WTC11 (cell line): ENCODE results near the gene GAL3ST3.

Experiments
- CTCF ChIP-seq: fragments of 200-600 bp; IDR thresholded peaks from 2 replicates; pipeline ENCODE4 v1.8.0; 2022; ENCODE audit warnings: antibody characterized with exemption
- ELF4 ChIP-seq: sonication (generic); formaldehyde crosslinking; IDR thresholded peaks from 2 replicates; pipeline ENCODE4 v1.8.1; 2022; ENCODE audit warnings: low read depth, mild to moderate bottlenecking, moderate library complexity, missing genetic modification reagents
- NR3C1 ChIP-seq: sonication (generic); formaldehyde crosslinking; conservative IDR thresholded peaks from 2 replicates; pipeline ENCODE4 v1.8.1; 2023; ENCODE audit warnings: low read depth, mild to moderate bottlenecking, missing genetic modification reagents
- TF ChIP-seq, protein P1 (sequence below): sonication (generic); formaldehyde crosslinking; IDR thresholded peaks from 2 replicates; pipeline ENCODE4 v1.8.0; 2022; ENCODE audit warnings: mild to moderate bottlenecking, missing genetic modification reagents
- TF ChIP-seq, protein P2 (sequence below): fragments of 250-450 bp; sonication (Bioruptor Pico); IDR thresholded peaks from 2 replicates; pipeline ENCODE4 v1.9.0; 2021; ENCODE audit warnings: mild to moderate bottlenecking, borderline replicate concordance

DNA sequence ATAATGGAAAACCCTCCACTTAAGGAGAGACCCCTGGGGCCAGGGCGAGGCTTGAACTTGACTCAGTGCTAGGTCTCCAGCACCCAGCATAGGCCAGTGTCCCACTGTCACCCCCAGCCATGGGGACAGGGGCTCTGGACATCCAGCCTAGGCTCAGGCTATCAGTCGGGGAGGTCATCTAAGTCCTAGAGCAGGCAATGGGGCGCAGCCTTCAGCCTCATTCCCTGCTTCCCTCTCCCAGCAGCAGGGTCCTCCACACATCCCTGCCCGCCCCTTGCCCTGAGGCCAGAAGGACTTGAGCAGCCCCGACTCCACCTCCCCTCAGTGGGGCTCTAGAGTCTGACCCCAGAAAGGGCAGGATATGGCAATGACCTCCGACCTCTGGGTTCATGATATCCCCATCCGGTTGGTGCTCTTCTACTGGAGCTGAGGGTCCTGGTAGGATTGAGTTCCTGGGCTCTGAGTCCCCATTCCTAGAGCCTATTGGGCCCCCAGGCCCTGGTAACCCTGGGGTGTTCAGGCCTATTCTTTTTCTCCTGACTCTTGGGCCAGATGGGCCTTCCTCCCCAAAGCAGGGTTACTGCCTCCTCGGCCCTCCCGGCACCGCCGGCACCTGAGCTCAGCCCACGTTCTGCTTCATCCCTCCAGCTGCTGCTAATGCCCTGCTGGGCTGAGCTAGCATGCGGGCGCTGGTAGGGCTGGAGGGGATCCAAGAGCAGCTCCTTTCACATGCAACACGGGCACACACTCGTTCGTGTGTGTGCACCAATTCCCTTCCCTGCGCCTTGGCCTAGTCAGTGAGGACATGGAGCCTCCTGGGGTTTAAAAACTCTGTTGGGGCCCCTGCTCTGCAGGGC, 32.8 kb downstream of the GAL3ST3 start:
- TF ChIP-seq, protein P1, sequence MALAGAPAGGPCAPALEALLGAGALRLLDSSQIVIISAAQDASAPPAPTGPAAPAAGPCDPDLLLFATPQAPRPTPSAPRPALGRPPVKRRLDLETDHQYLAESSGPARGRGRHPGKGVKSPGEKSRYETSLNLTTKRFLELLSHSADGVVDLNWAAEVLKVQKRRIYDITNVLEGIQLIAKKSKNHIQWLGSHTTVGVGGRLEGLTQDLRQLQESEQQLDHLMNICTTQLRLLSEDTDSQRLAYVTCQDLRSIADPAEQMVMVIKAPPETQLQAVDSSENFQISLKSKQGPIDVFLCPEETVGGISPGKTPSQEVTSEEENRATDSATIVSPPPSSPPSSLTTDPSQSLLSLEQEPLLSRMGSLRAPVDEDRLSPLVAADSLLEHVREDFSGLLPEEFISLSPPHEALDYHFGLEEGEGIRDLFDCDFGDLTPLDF: no peak
- TF ChIP-seq CTCF (no peak), ELF4 (CRISPR knock-in tag) (no peak), NR3C1 (CRISPR knock-in tag) (no peak)
- TF ChIP-seq, protein P2, sequence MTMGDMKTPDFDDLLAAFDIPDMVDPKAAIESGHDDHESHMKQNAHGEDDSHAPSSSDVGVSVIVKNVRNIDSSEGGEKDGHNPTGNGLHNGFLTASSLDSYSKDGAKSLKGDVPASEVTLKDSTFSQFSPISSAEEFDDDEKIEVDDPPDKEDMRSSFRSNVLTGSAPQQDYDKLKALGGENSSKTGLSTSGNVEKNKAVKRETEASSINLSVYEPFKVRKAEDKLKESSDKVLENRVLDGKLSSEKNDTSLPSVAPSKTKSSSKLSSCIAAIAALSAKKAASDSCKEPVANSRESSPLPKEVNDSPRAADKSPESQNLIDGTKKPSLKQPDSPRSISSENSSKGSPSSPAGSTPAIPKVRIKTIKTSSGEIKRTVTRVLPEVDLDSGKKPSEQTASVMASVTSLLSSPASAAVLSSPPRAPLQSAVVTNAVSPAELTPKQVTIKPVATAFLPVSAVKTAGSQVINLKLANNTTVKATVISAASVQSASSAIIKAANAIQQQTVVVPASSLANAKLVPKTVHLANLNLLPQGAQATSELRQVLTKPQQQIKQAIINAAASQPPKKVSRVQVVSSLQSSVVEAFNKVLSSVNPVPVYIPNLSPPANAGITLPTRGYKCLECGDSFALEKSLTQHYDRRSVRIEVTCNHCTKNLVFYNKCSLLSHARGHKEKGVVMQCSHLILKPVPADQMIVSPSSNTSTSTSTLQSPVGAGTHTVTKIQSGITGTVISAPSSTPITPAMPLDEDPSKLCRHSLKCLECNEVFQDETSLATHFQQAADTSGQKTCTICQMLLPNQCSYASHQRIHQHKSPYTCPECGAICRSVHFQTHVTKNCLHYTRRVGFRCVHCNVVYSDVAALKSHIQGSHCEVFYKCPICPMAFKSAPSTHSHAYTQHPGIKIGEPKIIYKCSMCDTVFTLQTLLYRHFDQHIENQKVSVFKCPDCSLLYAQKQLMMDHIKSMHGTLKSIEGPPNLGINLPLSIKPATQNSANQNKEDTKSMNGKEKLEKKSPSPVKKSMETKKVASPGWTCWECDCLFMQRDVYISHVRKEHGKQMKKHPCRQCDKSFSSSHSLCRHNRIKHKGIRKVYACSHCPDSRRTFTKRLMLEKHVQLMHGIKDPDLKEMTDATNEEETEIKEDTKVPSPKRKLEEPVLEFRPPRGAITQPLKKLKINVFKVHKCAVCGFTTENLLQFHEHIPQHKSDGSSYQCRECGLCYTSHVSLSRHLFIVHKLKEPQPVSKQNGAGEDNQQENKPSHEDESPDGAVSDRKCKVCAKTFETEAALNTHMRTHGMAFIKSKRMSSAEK: no peak
